Measurements from ENCODE around the gene PTCH2. TPM values are rescaled to one million over a fixed set of nuclear protein-coding genes. Genes with fewer than 3 reads are reported as not detected.
A peak's percentile ranks its signal among the peaks of the same experiment; 100 is the strongest.
"Not testable (repeated sequence)": the region's sequence is repeated elsewhere in the genome, so short reads cannot be mapped to it uniquely, and the experiment has no call there.

The PTCH2 gene
- total RNA-seq, 2 donors from 2014 or later: 0.22 to 0.24 TPM

DNA sequence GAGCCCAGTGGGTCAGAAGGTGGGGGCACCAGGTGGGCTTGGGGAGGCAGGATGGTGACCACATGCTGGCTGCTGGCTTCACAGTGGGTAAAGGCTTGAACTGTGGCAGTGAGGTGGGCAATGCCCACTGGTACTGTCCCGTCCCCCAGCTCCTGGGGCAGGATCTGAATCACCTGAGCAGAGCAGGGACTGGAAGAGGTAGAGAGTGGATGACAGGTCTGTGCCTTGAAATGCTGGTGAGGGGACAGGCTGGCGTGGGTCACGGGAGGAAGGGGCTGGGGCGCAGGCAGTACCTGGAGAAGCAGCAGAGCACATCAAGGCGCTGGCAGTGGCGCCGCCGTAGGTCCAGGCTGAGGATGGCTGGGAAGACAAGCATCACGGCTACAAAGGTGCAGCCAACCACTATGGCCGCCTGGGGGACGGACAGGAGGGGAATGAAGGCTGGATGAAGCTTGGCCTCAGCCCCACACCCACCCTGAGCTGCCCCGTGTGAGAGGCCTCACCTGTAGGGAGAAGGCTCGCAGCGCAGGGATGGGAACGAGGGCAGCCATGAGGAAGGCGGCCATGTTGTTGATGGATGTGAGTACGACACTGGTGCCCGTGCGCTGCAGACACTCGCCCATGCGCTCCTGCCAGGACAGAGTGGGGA is 14.9 kb downstream of the PTCH2 start:
- TF ChIP-seq, protein P1, sequence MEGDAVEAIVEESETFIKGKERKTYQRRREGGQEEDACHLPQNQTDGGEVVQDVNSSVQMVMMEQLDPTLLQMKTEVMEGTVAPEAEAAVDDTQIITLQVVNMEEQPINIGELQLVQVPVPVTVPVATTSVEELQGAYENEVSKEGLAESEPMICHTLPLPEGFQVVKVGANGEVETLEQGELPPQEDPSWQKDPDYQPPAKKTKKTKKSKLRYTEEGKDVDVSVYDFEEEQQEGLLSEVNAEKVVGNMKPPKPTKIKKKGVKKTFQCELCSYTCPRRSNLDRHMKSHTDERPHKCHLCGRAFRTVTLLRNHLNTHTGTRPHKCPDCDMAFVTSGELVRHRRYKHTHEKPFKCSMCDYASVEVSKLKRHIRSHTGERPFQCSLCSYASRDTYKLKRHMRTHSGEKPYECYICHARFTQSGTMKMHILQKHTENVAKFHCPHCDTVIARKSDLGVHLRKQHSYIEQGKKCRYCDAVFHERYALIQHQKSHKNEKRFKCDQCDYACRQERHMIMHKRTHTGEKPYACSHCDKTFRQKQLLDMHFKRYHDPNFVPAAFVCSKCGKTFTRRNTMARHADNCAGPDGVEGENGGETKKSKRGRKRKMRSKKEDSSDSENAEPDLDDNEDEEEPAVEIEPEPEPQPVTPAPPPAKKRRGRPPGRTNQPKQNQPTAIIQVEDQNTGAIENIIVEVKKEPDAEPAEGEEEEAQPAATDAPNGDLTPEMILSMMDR (IDR thresholded peaks at IDR 0.05): no peak
- H3K9me3 ChIP-seq: no peaks in the 10 kb centered on the region
- H3K36me3 ChIP-seq: no peaks in the 10 kb centered on the region
- no peaks in the 10 kb centered on the region for H3K27me3 ChIP-seq
- DNase-seq (ENCODE audit: low spot score): no peak
- H3K4me3 ChIP-seq: no peak overlapping the region
- H3K27ac ChIP-seq: no peak overlapping the region
- H3K4me1 ChIP-seq: peaks cover 0 to 4% of the 10 kb centered on the region in 2 donors

DNA sequence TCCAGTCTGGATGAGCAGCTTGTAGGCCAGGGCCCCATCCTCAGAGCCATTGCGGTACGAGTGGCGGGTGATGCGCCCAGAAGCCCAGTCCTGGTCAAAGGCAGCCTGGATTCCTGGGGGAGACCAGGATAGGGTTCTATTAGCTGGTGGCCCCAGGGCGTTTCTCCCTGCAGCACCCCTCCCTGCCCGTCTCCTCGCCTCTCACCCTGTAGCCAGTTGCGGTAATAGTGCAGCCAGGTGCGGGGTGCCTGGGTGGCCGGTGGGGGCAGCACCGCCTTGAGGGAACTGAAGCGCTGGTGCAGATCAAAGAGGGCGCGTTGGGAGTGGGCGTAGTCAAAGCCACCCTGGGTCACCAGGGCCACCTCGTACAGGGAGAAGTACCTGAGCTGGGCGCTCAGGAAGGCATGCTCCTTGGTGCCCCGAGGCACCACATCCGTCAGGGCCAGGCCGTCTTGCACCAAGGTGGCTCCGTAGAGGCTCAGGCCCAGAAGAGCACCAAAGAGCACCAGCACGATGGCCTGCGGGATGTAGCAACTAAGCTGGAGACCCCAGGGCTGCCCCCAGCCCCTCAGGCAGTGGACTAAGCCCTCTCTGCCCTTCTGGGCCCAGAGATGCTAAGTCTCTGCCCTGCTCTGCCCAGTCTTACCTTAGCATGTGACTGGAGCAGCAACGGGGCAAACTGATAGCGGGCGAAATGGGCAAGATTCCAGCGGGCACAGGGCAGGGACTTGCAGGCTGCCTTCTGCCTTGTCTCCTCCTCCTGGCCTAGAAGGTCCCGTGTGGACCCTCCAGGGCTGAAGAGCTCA is 15.7 kb downstream of the PTCH2 start:
- no peak overlapping the region for H3K27ac ChIP-seq

GRCh38 chr1:44826375-44827196 is 16.5 kb downstream of the PTCH2 start:
- peak overlapping the region; percentile 42 to 51 for H3K27ac ChIP-seq
- H3K9me3 ChIP-seq: no peaks in the 10 kb centered on the region
- DNase-seq (ENCODE audit: low spot score): no peak
- H3K36me3 ChIP-seq: no peaks in the 10 kb centered on the region
- H3K4me3 ChIP-seq: peak overlapping the region in 1 of 2 donors; percentile 27
- no peaks in the 10 kb centered on the region for H3K27me3 ChIP-seq
- peaks cover 0 to 4% of the 10 kb centered on the region in 2 donors for H3K4me1 ChIP-seq
- TF ChIP-seq, protein P1 (IDR thresholded peaks at IDR 0.05): no peak

More for the DNA sequence above, 15.7 kb downstream of the PTCH2 start:
- DNase-seq (ENCODE audit: low spot score): no peak
- Histone ChIP-seq H3K27me3 (no peaks in the 10 kb centered on the region), H3K9me3 (no peaks in the 10 kb centered on the region), H3K36me3 (no peaks in the 10 kb centered on the region), H3K4me3 (no peak overlapping the region), H3K4me1 (peaks cover 0 to 4% of the 10 kb centered on the region in 2 donors)
- TF ChIP-seq, protein P1 (IDR thresholded peaks at IDR 0.05): no peak

- H3K36me3 ChIP-seq; H3K4me3 ChIP-seq; DNase-seq (ENCODE audit: low spot score); H3K9me3 ChIP-seq; H3K27me3 ChIP-seq; H3K27ac ChIP-seq: not testable (repeated sequence)
- peaks cover 0 to 13% of the 10 kb centered on the region in 2 donors for H3K4me1 ChIP-seq
Measured at GRCh38 chr1:44824392-44824791, 18.7 kb downstream of the PTCH2 start.

DNA sequence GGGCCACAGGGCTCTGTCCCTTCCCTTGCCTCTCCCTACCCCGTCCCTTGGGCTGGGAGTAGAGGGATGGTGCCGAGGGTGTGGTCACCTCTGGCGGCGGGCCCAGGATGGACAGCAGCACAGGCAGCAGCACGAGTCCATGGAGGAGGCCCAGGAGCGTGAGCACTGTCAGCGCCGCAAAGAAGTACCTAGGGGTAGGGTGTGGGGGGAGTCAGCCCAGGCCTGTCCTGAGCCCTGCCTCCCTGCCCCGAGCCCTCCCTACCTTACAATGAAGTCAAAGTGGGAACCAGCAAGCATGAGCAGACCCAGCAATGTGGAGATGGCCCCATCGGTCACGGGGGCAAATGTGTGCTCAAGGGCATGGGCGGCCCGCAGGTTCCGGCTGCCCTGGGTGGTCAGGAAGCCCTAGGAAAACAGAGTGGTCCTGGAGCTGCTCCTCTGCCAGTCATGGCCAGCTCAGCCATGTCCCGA is 20.0 kb downstream of the PTCH2 start:
- Histone ChIP-seq H3K27ac (no peak overlapping the region), H3K27me3 (no peaks in the 10 kb centered on the region), H3K36me3 (no peaks in the 10 kb centered on the region), H3K4me3 (no peak overlapping the region), H3K9me3 (no peaks in the 10 kb centered on the region), H3K4me1 (peaks cover 0 to 23% of the 10 kb centered on the region in 2 donors)
- no peak for DNase-seq (ENCODE audit: low spot score)
- TF ChIP-seq, protein P1 (IDR thresholded peaks at IDR 0.05): no peak
